ENCODE results near the gene ENGASE.
"Not testable (repeated sequence)": the region's sequence is repeated elsewhere in the genome, so short reads cannot be mapped to it uniquely, and the experiment has no call there.

The ENGASE gene

GRCh38 chr17:79051306-79051705, 23.3 kb upstream of the ENGASE start:
- DNase-seq (ENCODE audit: low read depth in 3 of 3, low spot score in 1 of 3) = no peak

GRCh38 chr17:79052131-79052530, 22.5 kb upstream of the ENGASE start:
- no peak for DNase-seq (ENCODE audit: low read depth in 3 of 3, low spot score in 1 of 3)

GRCh38 chr17:79053251-79053925, 21.2 kb upstream of the ENGASE start:
- no peak for DNase-seq (ENCODE audit: low read depth in 3 of 3, low spot score in 1 of 3)

- no peak for DNase-seq (ENCODE audit: low read depth in 3 of 3, low spot score in 1 of 3)
Observed at GRCh38 chr17:79054200-79054960, 20.2 kb upstream of the ENGASE start.

GRCh38 chr17:79055197-79055596, 19.4 kb upstream of the ENGASE start:
- no peak for DNase-seq (ENCODE audit: low read depth in 3 of 3, low spot score in 1 of 3)

- DNase-seq (ENCODE audit: low read depth in 3 of 3, low spot score in 1 of 3) = no peak
Observed at GRCh38 chr17:79057737-79058385, 16.8 kb upstream of the ENGASE start.

GRCh38 chr17:79062691-79063090, 11.9 kb upstream of the ENGASE start:
- DNase-seq (ENCODE audit: low read depth in 3 of 3, low spot score in 1 of 3) = no peak

GRCh38 chr17:79064026-79064425, 10.6 kb upstream of the ENGASE start:
- no peak for DNase-seq (ENCODE audit: low read depth in 3 of 3, low spot score in 1 of 3)

- DNase-seq (ENCODE audit: low read depth in 3 of 3, low spot score in 1 of 3) = peak in 1 of 3 donors; percentile 24
Observed at GRCh38 chr17:79065105-79065670, 9.4 kb upstream of the ENGASE start.

GRCh38 chr17:79066963-79067362, 7.7 kb upstream of the ENGASE start:
- no peak for DNase-seq (ENCODE audit: low read depth in 3 of 3, low spot score in 1 of 3)

- no peak for DNase-seq (ENCODE audit: low read depth in 3 of 3, low spot score in 1 of 3)
Observed at GRCh38 chr17:79070266-79070880, 4.3 kb upstream of the ENGASE start.

- DNase-seq (ENCODE audit: low read depth in 3 of 3, low spot score in 1 of 3) = no peak
Observed at GRCh38 chr17:79071161-79071740, 3.4 kb upstream of the ENGASE start.

GRCh38 chr17:79072544-79072943, 2.1 kb upstream of the ENGASE start:
- DNase-seq (ENCODE audit: low read depth in 3 of 3, low spot score in 1 of 3) = no peak

GRCh38 chr17:79073016-79073705, 1.5 kb upstream of the ENGASE start:
- DNase-seq (ENCODE audit: low read depth in 3 of 3, low spot score in 1 of 3) = no peak

- DNase-seq (ENCODE audit: low read depth in 3 of 3, low spot score in 1 of 3) = no peak
Observed at GRCh38 chr17:79073706-79074088, 927 bp upstream of the ENGASE start.

GRCh38 chr17:79074121-79074648, 439 bp upstream of the ENGASE start:
- not testable (repeated sequence) for DNase-seq (ENCODE audit: low read depth in 3 of 3, low spot score in 1 of 3)

- DNase-seq (ENCODE audit: low read depth in 3 of 3, low spot score in 1 of 3) = no peak
Observed at GRCh38 chr17:79075446-79075750, 774 bp downstream of the ENGASE start.

GRCh38 chr17:79075861-79076406, 1.3 kb downstream of the ENGASE start:
- DNase-seq (ENCODE audit: low read depth in 3 of 3, low spot score in 1 of 3) = no peak

GRCh38 chr17:79077587-79077986, 3.0 kb downstream of the ENGASE start:
- DNase-seq (ENCODE audit: low read depth in 3 of 3, low spot score in 1 of 3) = no peak
